HCT116 (cell line): ENCODE results near the gene ATG16L2. TPM values are rescaled to one million over a fixed set of nuclear protein-coding genes. Genes with fewer than 3 reads are reported as not detected.
A peak's percentile ranks its signal among the peaks of the same experiment; 100 is the strongest.

Source experiments
- ATAC-seq: fragments of 200-7000 bp; cut with Tn5 transposase; 2 replicates; pipeline ENCODE4 v1.9.1; 2020; ENCODE audit warnings: mild to moderate bottlenecking, moderate library complexity
- BruUV-seq: library from RNA; stranded (reverse); fragments of 400-500 nt; replicated peaks from 2 replicates; lab custom pipeline; 2021; lab: Mats Ljungman, UMichigan
- CTCF ChIA-PET: fragments of 300-600 bp; sonication (Branson Sonifier 250); formaldehyde crosslinking; loops from one replicate; lab custom pipeline; 2021; ENCODE audit warnings: antibody characterized with exemption; lab: Charles Lee
- POLR2A ChIA-PET: fragments of 300-600, 350-600 bp; sonication (Branson Sonifier 250); formaldehyde crosslinking; loops from one replicate; lab custom pipeline; 2021; ENCODE audit warnings: antibody characterized with exemption; lab: Charles Lee
- RAD21 ChIA-PET, 2 experiments: fragments of 300-600 bp; sonication (Branson Sonifier 250); formaldehyde crosslinking; loops; one replicate each; lab custom pipeline; 2023; ENCODE audit warnings: low total read pairs in 2 of 2; ENCODE audit not compliant: uncharacterized antibody in 2 of 2, unreplicated experiment in 2 of 2, low non-redundant PET in 1 of 2; lab: Charles Lee
- DNase-seq: peaks from one replicate; pipeline ENCODE4 v3.0.0-alpha.2; 2010; ENCODE audit warnings: low read depth, low spot score
- H2AFZ ChIP-seq: fragments of 200-600 bp; shearing (Covaris generic), sonication (generic); 2 replicates; pipeline ENCODE4 v1.6.1; 2017; ENCODE audit warnings: low read depth, mixed run types, mixed read lengths, antibody characterized with exemption, low read length; ENCODE audit not compliant: poor library complexity, severe bottlenecking
- H3K27ac ChIP-seq: 2 replicates; pipeline ENCODE4 v1.5.1; 2012; ENCODE audit warnings: low read depth, low read length
- H3K27me3 ChIP-seq: fragments of 200-600 bp; sonication (generic); 2 replicates; pipeline ENCODE4 v1.6.1; 2016; ENCODE audit warnings: mixed run types, low read length, mixed read lengths; ENCODE audit not compliant: insufficient read depth
- H3K36me3 ChIP-seq, 2 experiments: fragments of 200-500 bp in 1 of 2; fragments of 200-600 bp in 1 of 2; sonication (Bioruptor generic) in 1 of 2; sonication (generic) in 1 of 2; 2 replicates each; pipeline versions ENCODE4 v1.5.1 to v1.6.1; 2014 to 2016; ENCODE audit warnings: low read length in 2 of 2, inconsistent platforms in 1 of 2, mixed read lengths in 1 of 2, mixed run types in 1 of 2; ENCODE audit not compliant: insufficient read depth in 2 of 2, control insufficient read depth in 1 of 2
- H3K4me1 ChIP-seq, 2 experiments: fragments of 200-600 bp in 1 of 2; sonication (generic) in 1 of 2; 2 replicates each; pipeline versions ENCODE4 v1.5.1 to v1.6.1; 2012 to 2017; ENCODE audit warnings: low read length in 2 of 2, inconsistent platforms in 1 of 2, mild to moderate bottlenecking in 1 of 2, mixed read lengths in 1 of 2, mixed run types in 1 of 2, moderate library complexity in 1 of 2; ENCODE audit not compliant: insufficient read depth in 2 of 2, control insufficient read depth in 1 of 2
- H3K4me2 ChIP-seq: fragments of 200-600 bp; sonication (generic); 2 replicates; pipeline ENCODE4 v1.6.1; 2017; ENCODE audit warnings: mixed run types, low read length, mixed read lengths
- H3K4me3 ChIP-seq, 2 experiments: fragments of 200-600 bp in 1 of 2; sonication (generic) in 1 of 2; replicated peaks in 1 of 2; 2 replicates each; pipeline ENCODE4 v1.5.1; 2011 to 2016; ENCODE audit warnings: low read length in 2 of 2, control low read depth in 1 of 2, low read depth in 1 of 2, mild to moderate bottlenecking in 1 of 2, mixed read lengths in 1 of 2, mixed run types in 1 of 2
- H3K79me2 ChIP-seq: fragments of 200-600 bp; sonication (generic); 2 replicates; pipeline ENCODE4 v1.6.1; 2017; ENCODE audit warnings: mild to moderate bottlenecking, mixed run types, low read length, moderate library complexity, mixed read lengths; ENCODE audit not compliant: insufficient read depth
- H3K9ac ChIP-seq: fragments of 200-600 bp; sonication (generic); 2 replicates; pipeline ENCODE4 v1.6.1; 2016; ENCODE audit warnings: low read length, mixed read lengths
- H3K9me2 ChIP-seq: fragments of 200-600 bp; sonication (generic), shearing (Covaris generic); 2 replicates; pipeline ENCODE4 v1.6.1; 2017; ENCODE audit warnings: mixed run types, mild to moderate bottlenecking, moderate library complexity; ENCODE audit not compliant: insufficient read depth
- H3K9me3 ChIP-seq, 2 experiments: fragments of 200-500 bp in 1 of 2; fragments of 200-600 bp in 1 of 2; sonication (Bioruptor generic) in 1 of 2; sonication (generic) in 1 of 2; 2 replicates each; pipeline ENCODE4 v1.6.1; 2014 to 2017; ENCODE audit warnings: low read length in 2 of 2, mixed read lengths in 2 of 2, inconsistent platforms in 1 of 2, low read depth in 1 of 2, mild to moderate bottlenecking in 1 of 2, mixed run types in 1 of 2, moderate library complexity in 1 of 2; ENCODE audit not compliant: control insufficient read depth in 1 of 2, insufficient read depth in 1 of 2
- H4K20me1 ChIP-seq: fragments of 200-600 bp; sonication (generic), shearing (Covaris generic); 2 replicates; pipeline ENCODE4 v1.6.1; 2017; ENCODE audit warnings: mixed run types, mild to moderate bottlenecking, moderate library complexity; ENCODE audit not compliant: insufficient read depth
- EGR1 ChIP-seq: IDR thresholded peaks from 2 replicates; pipeline ENCODE4 v1.6.1; 2012; ENCODE audit warnings: low read depth
- RAD21 ChIP-seq: IDR thresholded peaks from 2 replicates; pipeline ENCODE4 v1.6.1; 2012; ENCODE audit warnings: low read depth, mild to moderate bottlenecking
- SP1 ChIP-seq: IDR thresholded peaks from 2 replicates; pipeline ENCODE4 v1.6.1; 2012; ENCODE audit warnings: low read depth
- intact Hi-C: fragments of 100-400 bp; cut with micrococcal nuclease; formaldehyde crosslinking; loops from 2 replicates; pipeline ENCODE4 v1.10.0; 2022
- total RNA-seq: library from RNA; stranded (reverse); gene quantifications from one replicate; pipeline ENCODE4 v1.2.1, GENCODE V29; 2021; ENCODE audit not compliant: unreplicated experiment
- TF ChIP-seq, protein P1 (sequence below), 3 experiments: fragments of 200-600 bp in 1 of 3; sonication (generic) in 1 of 3; IDR thresholded peaks in 2 of 3; conservative IDR thresholded peaks in 1 of 3; 2 replicates each; pipeline ENCODE4 v1.5.1; 2012 to 2017; ENCODE audit warnings: low read depth in 2 of 3, low read length in 2 of 3, antibody characterized with exemption in 1 of 3, borderline replicate concordance in 1 of 3, control low read depth in 1 of 3, mild to moderate bottlenecking in 1 of 3, mixed read lengths in 1 of 3, mixed run types in 1 of 3, moderate library complexity in 1 of 3; ENCODE audit not compliant: insufficient read depth in 1 of 3
- TF ChIP-seq, protein P2 (sequence below): IDR thresholded peaks from 2 replicates; pipeline ENCODE4 v1.6.1; 2012

The ATG16L2 gene
- total RNA-seq, 1 experiment from 2014 or later = 15.2 TPM

DNA sequence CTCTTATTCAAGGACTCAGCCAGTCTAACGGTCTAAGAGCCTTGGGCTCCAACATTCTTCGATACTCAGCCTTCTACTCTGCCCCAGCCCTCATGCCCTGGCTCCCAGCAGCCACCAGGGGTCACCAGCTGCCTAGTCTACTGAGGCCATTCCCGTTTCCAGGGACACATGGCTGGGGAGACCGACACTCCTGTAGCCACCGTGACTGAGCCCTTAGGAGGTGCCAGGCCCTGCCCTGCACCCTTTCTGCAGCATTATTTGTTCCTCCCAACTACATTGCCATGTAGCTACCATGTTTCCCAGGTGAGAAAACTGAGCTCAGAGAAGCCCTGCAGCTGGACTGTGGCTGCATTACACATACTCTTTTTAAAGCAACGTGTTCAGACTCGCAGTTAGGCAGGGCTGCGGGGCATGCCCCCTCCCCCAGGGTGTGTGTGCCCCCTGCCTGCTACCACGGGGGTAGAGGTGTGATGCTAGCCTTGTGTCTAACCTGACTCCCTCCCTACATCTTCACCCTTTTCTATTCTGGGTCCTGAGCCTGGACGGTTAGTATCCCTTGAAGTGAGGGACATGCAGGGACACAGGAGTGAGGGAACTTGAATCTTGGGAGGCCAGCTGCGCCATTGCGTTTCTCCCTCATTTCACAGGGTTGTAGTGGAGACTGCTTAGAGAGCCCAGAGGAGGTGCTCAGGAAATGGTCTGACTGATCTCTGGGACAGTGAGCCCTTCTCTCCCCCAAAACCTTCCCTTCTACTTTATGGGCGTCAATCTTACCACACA lies 17.5 kb downstream of the ATG16L2 start:
- TF ChIP-seq SP1 (no peak), RAD21 (peak; percentile 95), EGR1 (no peak)
- TF ChIP-seq, protein P1, sequence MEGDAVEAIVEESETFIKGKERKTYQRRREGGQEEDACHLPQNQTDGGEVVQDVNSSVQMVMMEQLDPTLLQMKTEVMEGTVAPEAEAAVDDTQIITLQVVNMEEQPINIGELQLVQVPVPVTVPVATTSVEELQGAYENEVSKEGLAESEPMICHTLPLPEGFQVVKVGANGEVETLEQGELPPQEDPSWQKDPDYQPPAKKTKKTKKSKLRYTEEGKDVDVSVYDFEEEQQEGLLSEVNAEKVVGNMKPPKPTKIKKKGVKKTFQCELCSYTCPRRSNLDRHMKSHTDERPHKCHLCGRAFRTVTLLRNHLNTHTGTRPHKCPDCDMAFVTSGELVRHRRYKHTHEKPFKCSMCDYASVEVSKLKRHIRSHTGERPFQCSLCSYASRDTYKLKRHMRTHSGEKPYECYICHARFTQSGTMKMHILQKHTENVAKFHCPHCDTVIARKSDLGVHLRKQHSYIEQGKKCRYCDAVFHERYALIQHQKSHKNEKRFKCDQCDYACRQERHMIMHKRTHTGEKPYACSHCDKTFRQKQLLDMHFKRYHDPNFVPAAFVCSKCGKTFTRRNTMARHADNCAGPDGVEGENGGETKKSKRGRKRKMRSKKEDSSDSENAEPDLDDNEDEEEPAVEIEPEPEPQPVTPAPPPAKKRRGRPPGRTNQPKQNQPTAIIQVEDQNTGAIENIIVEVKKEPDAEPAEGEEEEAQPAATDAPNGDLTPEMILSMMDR (IDR thresholded peaks at IDR 0.05 in 2 of 3, conservative IDR thresholded peaks at IDR 0.05 in 1 of 3; ENCODE audit: borderline replicate concordance in 1 of 3, insufficient read depth in 1 of 3, low read depth in 2 of 3, low read length in 2 of 3) = peak; percentile 91 to 97 (median 93)
- TF ChIP-seq, protein P2, sequence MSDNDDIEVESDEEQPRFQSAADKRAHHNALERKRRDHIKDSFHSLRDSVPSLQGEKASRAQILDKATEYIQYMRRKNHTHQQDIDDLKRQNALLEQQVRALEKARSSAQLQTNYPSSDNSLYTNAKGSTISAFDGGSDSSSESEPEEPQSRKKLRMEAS = peak; percentile 18; the same call in 1 of the 2 replicates
- Histone ChIP-seq H3K27me3 (no peaks in the 10 kb centered on the region), H3K79me2 (no peaks in the 10 kb centered on the region), H3K36me3 (no peaks in the 10 kb centered on the region), H3K4me3 (no peak overlapping the region), H3K9me2 (no peaks in the 10 kb centered on the region), H4K20me1 (no peaks in the 10 kb centered on the region), H3K9ac (no peak overlapping the region), H3K4me1 (peaks cover 0 to 6% of the 10 kb centered on the region in 2 experiments; a peak in 2 of 4 replicates), H2AFZ (no peak overlapping the region), H3K27ac (no peak overlapping the region), H3K4me2 (no peak overlapping the region; the same call in 1 of the 2 replicates), H3K9me3 (no peaks in the 10 kb centered on the region)
- POLR2A ChIA-PET = interaction anchor here (1.2 kb wide), 1 partner anchor 346 kb away, joined by 4 read pairs; no protein-coding TSS in a partner anchor
- peak; percentile 54 for DNase-seq
- peak; percentile 98 for ATAC-seq
- BruUV-seq = no TSS peak
- intact Hi-C loops = loop anchor here (1.0 kb wide), 3 partner anchors 347 to 458 kb away; no protein-coding TSS in a partner anchor
- CTCF ChIA-PET = interaction anchor here (0.6 to 4.1 kb wide), 11 partner anchors 9 to 458 kb away, joined by 3 to 79 read pairs (median 5); no protein-coding TSS in a partner anchor
- RAD21 ChIA-PET = interaction anchor here (1.4 to 2.1 kb wide), 3 partner anchors 107 to 346 kb away, joined by 10 to 14 read pairs (median 13); no protein-coding TSS in a partner anchor
